Sigmoid colon (tissue), 4 donors: ENCODE measurements around the gene C4BPA.

Experiments
- EP300 ChIP-seq, 4 donors: sonication (generic); formaldehyde crosslinking; IDR thresholded peaks; one replicate each; pipeline ENCODE4 v1.6.1; 2017; ENCODE audit warnings: antibody characterized with exemption in 4 of 4
- POLR2A ChIP-seq, 2 donors: fragments of 450-650 bp; IDR thresholded peaks; one replicate each; pipeline ENCODE4 v1.6.1; 2016; ENCODE audit warnings: antibody characterized with exemption in 2 of 2, mild to moderate bottlenecking in 2 of 2, moderate library complexity in 2 of 2
- POLR2AphosphoS5 ChIP-seq, 4 donors: sonication (generic); formaldehyde crosslinking; IDR thresholded peaks; one replicate each; pipeline ENCODE4 v1.6.1; 2017; ENCODE audit warnings: antibody characterized with exemption in 4 of 4

GRCh38 chr1:207179036-207179435, 75.0 kb downstream of the C4BPA start:
- TF ChIP-seq POLR2A (IDR thresholded peaks at IDR 0.05) (no peak), POLR2AphosphoS5 (IDR thresholded peaks at IDR 0.05) (no peak), EP300 (IDR thresholded peaks at IDR 0.05) (no peak)
